GM21717 (cell line): ENCODE data around the gene OSGEP.

Source experiments
- ATAC-seq: cut with Tn5 transposase; IDR thresholded peaks from one replicate; pipeline ENCODE4 v1.9.1; 2021; ENCODE audit warnings: mild to moderate bottlenecking, moderate library complexity; ENCODE audit not compliant: unreplicated experiment

The OSGEP gene

DNA sequence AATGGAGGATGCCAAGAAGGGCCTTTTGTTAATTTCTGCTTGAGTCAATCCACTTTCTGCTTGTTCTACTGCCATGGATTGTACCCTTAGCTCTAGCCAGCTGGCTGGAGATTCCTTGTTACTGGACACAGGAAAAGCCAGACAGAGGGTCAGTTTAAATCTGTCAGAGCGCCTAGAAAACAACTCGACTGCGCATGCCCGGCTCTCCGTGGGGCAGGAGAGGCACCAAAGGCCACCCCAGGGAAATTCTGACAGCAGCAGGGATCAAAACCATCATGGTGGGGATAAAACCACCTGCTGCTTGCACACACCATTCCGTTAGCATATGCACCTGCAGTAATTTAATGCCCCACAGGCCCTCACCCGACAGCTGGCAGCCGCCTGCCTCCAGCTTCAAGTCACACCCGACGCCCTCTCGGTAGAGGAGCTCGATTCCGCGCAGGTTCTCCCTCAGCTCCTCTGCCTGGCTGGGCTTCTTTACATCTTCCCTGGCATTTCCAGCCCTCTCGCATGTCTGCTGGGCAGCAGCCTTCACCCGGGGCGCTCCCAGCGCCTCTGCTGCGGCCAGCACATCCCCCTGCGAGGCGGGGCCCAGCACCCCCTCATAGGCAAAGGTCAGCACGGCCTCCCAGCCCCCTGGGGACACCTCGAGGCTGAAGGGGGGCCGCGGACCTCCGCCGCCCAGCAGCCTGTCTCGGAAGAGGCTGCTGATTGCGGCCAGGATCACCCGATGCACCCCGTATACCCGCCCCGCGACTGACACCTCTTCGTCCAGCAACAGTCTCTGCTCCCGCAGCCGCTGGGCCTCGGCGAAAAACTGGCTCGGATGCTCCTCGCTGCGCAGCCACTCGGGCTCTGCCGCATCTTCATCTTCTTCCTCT, 19.7 kb downstream of the OSGEP start:
- no peak for ATAC-seq

DNA sequence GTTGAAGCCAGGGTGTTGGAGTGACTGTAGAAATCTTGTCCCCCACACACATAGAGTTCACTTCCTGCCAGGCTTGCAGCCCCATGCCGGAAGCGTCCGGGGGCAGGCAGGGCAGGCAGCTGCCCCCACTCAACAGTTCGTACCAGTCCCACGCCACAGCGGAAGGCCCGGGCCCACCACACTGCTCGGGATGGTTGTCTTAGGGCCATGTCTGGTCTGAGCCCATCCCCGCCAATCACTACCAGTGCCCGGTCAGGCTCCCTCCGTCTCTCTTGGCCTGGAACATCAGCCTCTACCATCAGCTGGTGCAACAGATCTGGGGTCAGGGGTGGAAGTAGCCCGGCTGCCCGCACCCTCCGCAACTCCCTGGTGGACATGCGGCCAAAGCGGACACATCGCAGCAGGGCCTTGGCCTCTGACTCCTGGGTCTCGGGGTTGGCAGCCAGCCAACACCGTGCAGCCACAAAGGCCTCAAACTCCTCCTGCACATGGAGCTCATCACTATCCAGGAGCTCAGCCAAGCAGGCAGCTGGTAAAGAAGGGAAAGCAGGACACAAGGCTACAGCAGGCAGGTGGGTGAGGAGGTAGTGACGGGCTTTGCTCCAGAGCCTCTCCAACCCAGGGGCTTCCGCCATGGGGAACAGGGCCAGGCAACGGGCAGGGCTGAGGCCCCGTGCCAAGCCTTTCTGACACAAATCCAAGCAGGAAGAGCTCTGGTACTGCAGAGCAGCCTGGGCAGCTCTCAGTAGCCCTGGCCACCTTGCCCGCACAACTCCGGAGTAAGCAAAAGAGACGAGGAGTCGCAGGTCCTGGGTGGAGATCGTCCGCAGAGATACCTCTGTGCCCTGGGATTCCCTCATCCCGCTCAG, 24.6 kb downstream of the OSGEP start:
- ATAC-seq: no peak

DNA sequence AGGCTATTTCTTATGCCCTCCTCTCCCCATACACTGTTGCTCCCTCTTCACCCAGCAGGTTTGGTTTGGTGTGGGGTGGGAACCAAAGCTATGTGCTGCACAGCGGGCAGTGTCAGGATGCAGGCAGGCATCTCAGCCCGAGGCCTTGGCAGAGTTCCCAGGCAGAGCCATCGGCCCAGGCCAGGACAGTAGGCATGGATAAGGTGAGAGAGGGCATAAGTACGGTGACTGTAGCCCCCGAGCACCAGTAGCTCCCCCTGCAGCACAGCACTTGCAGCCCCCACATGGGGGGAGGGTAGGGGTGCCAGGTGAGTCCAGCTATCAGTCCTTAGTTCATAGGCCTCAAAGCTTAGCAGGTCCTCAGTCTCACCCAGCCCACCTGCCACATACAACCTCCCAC, 25.8 kb downstream of the OSGEP start:
- no peak for ATAC-seq

DNA sequence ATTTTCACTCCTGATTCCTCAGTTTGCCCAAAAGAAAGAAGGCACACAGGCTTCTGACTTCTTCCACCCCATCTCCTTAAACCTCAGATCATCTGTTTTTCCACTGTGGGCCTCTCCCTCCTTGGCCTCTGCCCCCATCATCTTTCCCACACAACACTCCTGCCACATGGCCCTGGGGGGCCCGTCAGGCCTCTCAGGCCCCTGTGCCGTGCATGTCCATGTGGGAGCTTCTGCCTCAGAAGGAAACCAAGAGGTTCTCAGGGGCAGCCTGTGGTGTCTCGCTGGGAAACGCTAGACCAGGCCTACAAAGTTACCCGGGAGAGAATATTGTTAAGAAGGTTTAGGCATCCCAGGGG, 26.6 kb downstream of the OSGEP start:
- ATAC-seq: peak; percentile 31

DNA sequence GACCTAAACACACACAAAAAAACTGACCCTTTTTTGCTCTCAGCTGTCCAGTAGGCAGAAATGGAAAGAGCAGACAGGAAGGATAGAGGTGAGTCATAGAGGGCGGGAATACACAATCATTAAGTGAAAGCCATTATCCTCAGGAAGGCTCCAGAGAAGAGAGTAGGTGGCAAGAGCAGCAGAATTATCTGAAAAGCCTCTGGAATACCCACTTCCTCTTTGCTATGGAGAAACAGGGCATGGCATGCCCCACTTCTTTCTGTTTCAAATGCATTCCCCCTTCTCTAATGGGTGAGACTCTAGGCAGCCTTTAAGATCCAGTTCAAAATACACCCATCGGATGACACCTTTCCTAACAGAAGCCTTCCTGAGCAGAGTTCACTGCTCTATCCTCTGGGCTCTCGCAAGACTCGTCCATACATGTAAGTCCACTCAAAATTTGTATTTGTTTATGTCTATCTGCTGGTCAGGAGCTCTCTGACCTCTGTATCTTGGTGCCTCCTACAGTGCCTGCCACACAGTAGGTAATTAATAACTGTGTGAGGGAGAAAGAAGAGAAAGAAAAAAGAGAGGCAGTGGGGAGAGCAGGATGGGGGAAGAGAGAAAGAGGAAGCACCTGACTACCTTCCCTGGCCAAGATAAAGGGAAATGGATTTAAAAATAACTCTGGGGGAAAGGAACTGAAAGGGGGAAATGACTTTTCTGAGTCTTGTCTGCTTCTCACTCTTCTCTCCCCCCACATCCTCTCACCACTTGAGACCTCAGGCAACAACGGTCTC, 27.2 kb downstream of the OSGEP start:
- peak; percentile 77 for ATAC-seq

DNA sequence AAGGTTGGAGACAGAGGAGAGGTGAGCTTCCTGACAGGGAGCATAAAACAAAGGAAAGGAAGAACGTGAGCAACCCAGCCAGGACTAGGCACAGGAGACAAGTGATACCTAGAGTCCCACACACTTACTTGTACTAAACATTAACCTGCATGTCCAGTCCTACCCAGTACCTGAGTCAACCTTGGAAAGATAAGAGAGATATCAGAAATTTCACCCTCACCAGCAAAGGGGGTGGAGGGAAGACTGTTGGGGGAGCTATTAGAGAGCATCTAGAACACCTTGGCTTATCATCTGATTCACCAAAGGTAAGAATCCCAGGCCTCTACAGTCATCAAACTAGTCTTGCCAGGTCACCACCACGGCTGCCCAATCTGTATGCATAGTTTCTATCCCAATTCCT, 29.8 kb downstream of the OSGEP start:
- no peak for ATAC-seq

DNA sequence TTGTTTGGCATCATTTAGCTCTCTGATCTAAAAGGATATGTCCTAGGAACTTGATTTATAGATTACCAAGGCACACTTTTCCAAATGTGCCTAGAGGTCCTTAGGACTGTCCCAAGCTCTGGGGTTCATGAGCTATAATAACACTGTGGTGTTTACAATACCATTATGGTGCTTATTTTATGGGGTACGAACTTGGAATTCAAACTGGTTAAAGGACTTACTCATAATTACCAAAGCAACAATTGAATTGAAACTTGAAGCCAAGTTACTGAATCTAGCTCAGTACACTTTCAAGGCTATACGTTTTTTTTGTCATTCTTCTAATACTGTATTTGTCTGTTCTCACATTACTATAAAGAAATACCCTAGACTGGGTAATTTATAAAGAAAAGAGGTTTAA, 31.7 kb downstream of the OSGEP start:
- no peak for ATAC-seq

DNA sequence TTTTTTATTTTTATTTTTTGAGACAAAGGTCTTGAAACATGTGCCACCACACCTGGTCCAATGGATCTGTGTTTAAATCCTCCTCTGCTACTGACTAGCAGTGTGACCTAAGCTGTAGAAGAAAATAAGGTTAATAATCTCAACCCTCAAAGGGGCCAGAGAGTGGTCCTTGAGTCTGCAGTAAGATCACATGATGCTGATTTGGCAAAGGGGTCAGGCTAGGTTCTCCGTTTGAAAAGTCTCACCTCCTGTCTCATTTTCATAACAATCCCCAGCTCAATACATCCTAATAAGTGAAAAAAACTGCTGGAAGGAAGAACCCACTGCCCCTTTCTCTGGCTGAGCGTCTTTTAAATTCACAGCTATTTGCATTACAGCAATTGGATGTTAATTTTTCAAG, 33.3 kb downstream of the OSGEP start:
- ATAC-seq: no peak

DNA sequence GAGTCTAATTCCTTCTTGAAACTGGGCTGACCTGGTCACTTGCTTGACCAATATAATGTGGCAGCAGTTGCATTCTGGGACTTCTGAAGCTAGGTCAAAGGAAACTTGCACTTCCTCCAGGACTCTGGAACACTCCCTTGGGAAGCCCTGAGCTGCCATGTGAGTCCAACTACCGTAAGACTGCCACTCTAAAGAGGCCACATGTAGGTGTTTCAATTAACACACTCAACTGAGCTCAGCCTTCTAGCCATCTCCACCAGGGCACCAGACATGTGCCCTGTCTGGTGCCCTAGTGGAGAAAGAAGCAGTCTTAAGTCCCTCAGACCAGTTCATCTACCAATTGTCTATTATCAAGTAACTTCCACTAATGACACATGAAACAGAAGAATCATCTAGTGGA, 35.2 kb downstream of the OSGEP start:
- no peak for ATAC-seq

DNA sequence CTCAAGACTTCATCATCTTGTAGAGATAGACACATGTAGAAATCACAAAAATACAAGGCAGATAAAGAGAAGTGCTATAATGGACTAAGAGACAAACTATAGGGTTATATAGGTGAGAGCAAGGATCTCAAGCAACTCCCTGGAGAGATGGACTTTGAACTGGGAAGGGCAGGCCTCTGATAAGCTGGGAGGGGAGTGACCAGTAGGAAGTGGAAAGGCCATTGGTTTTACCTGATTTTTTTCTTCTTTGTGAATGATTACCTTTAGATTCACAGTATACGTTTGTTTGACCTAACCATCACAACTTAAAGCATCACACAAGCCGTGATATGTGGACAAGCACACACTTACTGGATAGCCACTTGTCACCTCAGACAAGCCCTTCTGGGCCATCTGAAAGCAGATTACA, 36.1 kb downstream of the OSGEP start:
- ATAC-seq: no peak

DNA sequence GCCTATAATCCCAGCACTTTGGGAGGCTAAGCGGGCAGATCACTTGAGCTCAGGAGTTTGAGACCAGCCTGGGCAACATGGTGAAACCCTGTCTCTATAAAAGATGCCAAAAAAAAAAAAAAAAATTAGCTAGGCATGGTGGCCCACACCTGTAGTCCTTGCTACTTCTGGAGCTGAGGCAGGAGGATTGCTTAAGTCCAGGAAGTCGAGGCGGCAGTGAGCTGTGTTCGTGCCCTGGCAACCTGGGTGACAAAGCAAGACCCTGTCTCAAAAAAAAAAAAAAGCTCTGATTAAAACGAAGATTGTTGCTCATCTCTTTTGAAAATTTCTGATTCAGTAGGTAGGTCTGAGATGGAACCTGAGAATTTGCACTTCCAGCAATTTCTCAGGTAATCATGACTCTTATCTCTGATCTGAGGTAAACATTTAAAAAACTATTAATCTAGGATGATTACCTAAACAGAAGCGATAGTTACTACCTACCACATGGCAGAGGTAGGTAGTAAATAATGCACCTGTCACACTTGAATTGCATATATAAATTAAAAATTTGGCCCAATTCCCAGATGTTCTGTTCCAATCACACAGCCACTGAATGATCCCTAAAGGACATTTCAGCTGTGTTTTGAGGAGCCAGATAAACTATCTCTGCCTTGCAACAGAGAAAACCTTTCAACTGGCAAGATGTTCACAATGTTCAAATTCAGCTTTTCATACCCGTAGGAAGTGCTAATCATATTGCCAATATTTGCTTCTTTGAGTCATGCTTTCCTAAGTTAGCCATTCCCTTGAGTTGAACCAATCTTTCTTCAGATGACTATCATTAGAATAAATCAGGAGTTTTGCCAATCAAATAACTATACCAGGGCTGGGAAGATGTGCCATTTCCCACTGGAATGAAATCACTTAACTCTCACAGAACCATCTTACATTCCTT, 37.1 kb downstream of the OSGEP start:
- ATAC-seq: no peak

DNA sequence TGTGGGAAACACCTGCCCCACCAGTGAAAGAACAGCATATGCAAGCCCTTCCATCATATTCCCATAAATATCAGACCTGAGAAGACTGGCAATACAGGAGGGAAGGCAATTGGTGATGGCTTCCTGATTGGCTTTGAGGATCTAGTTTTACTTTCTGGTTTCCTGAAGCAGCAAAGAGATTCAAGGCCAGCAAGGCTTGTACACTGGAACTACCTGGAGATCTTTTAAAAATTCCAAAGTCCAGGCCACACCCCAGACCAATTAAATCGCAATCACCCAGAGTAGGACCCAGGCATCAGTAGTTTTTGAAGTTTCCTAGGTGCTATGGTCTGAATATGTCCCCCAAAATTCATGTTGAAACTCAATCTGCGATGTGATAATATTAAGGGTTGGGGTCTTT, 38.4 kb downstream of the OSGEP start:
- no peak for ATAC-seq

DNA sequence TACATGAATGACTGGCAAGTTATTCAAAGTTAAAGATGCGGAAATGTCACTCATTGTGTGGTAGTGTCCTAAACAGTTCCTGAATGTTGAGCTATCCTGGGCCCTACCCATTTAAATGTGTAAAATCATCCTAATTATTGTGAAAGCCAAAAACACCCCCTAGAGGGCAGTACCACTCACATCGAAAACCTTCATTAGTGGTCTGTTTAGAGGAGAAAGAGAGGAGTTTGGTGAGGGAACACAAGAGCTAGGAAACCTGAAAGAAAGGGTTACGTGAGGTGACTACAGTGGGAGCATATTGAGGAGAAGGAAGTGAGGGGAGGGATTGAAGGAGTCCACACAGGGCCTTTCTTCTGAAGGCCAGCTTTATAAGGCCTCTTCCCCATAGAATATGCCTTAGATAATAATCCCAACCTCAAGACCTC, 38.8 kb downstream of the OSGEP start:
- no peak for ATAC-seq

DNA sequence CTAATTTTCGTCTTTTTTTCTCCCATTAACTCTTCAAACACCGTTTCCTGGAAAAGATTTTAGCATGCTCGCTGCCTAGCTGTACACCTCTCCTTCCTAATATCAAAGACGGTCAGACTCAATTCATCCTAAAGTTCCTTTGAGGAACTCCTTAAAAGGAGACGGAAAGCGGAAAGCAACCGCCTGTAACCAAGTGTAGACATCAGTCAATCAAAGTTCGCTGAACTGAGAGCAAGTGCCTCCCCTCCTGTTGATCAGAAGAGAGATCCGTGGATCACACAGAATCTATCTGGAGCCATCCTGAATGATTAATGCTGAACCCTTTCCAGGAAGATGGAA, 40.9 kb downstream of the OSGEP start:
- no peak for ATAC-seq

DNA sequence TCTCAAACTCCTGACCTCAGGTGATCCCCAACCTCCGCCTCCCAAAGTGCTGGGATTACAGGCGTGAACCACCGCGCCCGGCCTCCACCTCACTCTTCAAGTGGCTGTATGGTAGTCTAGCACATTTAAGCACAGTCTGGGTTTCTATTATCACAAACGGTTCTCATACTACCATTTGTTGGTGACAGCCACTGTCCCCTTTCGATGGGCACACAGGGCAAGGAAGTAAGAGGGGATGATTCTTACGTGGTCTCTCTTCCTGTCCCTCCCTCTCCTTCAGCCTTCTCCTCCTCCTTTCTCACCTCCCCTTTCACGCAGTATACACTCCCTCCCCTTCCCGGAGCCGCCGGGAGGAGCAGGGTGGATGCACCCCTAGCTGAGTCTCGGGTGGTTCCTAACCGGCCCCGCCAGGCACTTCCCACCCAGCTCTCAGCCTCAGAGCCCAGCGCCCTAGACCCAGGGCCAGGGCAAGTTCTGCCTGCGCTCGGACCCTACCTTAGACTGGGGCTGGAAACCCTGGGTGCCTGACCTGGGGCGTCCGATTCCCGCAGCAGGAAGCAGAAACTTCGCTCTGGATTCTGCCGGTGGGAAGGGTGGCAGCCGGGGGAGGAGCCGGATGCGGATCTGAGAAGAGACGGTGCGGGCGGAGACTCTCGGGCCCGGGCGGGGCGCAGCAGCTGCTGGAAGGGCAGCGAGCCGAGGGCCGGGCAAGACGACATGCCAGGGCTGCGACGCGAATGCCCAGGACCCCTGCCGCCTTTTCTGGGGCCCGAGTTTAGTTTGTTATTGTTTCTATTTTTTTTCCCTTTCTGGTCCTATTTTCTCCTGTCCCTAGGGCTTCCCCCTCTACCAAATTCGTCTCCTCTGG, 41.5 kb downstream of the OSGEP start, which contains the start of gene TEP1:
TEP1 (minus strand) TSS at position 626 of the 868 bp plus-strand sequence. CDS start 5,062 bp downstream, outside the sequence.
- peak; percentile 75 for ATAC-seq

DNA sequence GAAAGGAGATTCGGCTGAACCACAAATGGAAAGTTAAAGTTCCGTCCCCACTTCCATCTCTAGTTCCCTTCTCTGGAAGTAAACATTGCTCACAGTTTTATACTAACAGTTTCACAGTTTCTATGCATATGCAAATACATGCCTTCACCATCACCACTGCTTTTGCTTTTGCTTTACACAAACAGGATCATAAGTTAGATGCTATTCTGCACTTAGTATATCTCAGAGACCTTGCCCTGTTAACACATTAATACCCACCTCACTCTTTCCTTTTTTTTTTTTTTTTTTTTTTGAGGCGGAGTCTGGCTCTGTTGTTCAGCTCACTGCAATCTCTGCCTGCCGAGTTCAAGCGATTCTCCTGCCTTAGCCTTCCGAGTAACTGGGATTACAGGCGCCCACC, 42.2 kb downstream of the OSGEP start:
- peak; percentile 73 for ATAC-seq

DNA sequence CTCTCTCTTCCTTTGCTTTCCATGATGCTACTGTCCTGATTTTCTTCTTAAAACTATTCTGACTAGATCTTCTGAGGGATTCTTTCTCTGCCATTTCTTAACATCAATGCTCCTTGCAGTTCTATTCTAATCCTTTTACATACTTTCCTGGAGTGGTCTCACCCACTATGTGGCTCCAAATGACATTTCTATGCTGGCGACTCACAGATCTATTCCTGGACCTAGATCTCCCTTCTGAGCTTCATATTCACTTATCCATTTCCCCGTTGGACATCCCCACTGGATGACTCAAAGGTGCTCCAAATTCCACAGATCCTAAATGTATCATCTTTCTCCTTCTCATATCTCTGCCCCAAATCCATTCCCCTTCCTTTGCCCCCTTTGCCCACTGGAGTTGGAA, 45.4 kb downstream of the OSGEP start:
- no peak for ATAC-seq

DNA sequence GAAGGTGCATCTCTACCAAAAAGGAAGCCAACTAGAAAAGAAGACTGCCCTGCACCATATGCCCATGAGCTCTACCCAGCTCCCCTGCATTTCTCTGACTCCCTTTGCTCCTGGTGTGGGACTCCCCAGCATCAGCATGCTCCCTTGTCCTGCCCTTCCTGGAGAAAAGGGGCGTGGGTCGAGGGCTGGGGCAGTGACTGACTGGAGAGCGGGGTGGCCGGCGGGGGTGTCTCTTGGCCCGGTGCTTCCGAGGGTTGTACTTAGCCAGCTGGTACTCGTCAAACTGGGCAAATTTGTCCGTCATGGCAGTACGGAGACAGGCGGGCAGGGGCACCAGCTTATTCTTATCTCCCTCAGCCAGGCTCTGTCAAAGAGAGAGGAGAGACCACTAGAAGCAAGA, 51.1 kb downstream of the OSGEP start:
- ATAC-seq: no peak

DNA sequence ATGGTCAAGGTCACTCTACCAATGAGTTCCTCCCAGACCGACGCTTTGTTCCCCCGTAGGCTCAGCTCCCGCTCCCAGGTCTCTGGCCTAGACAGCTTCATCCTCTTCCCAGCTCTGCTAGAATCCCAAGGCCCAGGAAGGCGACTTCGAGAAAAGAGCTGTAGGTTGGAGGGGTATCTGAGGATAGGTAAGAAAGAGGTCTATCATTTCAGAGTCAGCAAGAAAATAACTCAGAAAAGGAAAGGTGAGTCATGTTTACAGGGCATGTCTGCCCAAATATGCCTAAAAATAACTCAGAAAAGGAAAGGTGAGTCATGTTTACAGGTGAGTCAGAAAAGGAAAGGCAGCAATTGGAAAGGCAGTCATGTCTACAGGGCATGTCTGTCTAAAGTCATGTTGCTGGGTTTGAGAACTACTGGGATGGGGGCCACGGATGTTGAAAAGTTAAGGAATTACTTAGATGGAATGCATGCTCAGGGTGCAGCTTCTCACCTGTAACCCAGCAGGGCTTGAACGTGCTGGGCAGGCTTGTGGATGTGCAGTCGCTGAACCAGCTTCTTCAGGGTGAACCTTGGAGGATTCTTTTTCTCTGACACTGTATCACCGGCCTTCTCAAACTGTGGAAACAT, 53.5 kb downstream of the OSGEP start:
- no peak for ATAC-seq
